Tibial nerve (tissue), 4 donors: ENCODE results near the gene SLC38A3. TPM values are rescaled to one million over a fixed set of nuclear protein-coding genes. Genes with fewer than 3 reads are reported as not detected.
A peak's percentile ranks its signal among the peaks of the same experiment; 100 is the strongest.

Experiments
- DNase-seq, 2 donors: peaks; one replicate each; pipeline ENCODE4 v3.0.0-alpha.2; 2019; ENCODE audit warnings: low spot score in 2 of 2
- H3K27ac ChIP-seq, 4 donors: fragments of 200-600 bp; sonication (generic) in 3 of 4; one replicate each; pipeline ENCODE4 v1.5.1; 2017 to 2019; ENCODE audit warnings: mild to moderate bottlenecking in 1 of 4
- H3K27me3 ChIP-seq, 2 donors: fragments of 200-600 bp; sonication (generic) in 1 of 2; one replicate each; pipeline versions ENCODE4 v1.5.1 to v1.6.0; 2017 to 2019
- H3K36me3 ChIP-seq, 3 donors: fragments of 200-600 bp; sonication (generic); one replicate each; pipeline ENCODE4 v1.5.1; 2018 to 2019
- H3K4me1 ChIP-seq, 4 donors: fragments of 200-600 bp; sonication (generic) in 3 of 4; one replicate each; pipeline ENCODE4 v1.5.1; 2017 to 2019
- H3K4me3 ChIP-seq, 4 donors: fragments of 200-600 bp; sonication (generic) in 3 of 4; one replicate each; pipeline ENCODE4 v1.5.1; 2017 to 2019; ENCODE audit warnings: mild to moderate bottlenecking in 1 of 4, moderate library complexity in 1 of 4
- H3K9me3 ChIP-seq, 4 donors: fragments of 200-600 bp; sonication (generic) in 3 of 4; one replicate each; pipeline ENCODE4 v1.5.1; 2017 to 2019
- EP300 ChIP-seq, 2 donors: sonication (generic); formaldehyde crosslinking; IDR thresholded peaks; one replicate each; pipeline ENCODE4 v1.6.1; 2017; ENCODE audit warnings: antibody characterized with exemption in 2 of 2, mild to moderate bottlenecking in 1 of 2
- POLR2A ChIP-seq, 2 donors: fragments of 450-650 bp; IDR thresholded peaks; one replicate each; pipeline ENCODE4 v1.6.1; 2017; ENCODE audit warnings: antibody characterized with exemption in 2 of 2, mild to moderate bottlenecking in 2 of 2, moderate library complexity in 2 of 2
- WGBS, 2 donors: methylation state at CpG; one replicate each; pipeline ENCODE4 v1.1.5; 2018; 5-methylcytosine and 5-hydroxymethylcytosine counted together
- total RNA-seq, 4 donors: library from RNA; depleted of rRNA; stranded (reverse); fragments of >200 nt; gene quantifications; one replicate each; pipeline ENCODE4 v1.1.0, GENCODE V29; 2016
- TF ChIP-seq, protein P1 (sequence below), 5 experiments: fragments of 200-600 bp in 3 of 5; fragments of 450-650 bp in 2 of 5; sonication (generic) in 3 of 5; IDR thresholded peaks; one replicate each; pipeline ENCODE4 v1.5.1; 2016 to 2019; ENCODE audit warnings: antibody characterized with exemption in 5 of 5, mild to moderate bottlenecking in 3 of 5, moderate library complexity in 2 of 5

Gene SLC38A3
- total RNA-seq, 4 donors from 2014 or later = 0.21 to 8.1 (median 1.5) TPM

DNA sequence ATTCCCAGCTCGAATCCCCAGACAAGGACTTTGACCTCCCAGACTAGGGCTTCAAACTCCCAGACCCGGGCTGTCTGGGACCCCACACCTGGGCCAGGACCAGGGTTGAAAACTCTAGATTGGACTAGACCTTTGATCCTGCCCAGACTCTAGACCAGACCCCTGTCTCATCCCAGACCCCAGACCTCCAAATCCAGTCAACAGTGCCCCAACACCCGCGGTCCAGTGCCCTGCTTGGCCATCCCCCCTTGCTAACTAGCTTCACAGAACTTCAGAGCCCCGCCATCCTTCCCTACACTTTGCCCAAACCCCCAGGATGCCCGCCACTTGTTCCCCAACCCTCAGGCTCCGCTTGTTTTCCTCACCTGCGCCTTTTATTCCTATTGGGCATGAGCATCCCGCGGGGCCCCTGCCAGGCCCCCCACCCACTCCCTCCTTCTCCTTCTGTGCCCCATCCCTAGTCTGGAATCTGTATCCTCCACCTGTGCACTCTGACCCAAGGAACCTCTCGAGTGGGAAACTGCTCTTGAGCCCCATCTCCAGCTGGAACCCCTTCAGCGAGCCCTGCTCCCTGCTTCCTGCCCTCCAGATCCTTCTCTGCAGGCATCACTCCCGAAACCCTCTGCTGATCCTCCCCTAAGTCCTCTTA lies 31.5 kb downstream of the SLC38A3 start:
- peak overlapping the region; percentile 75 to 96 (median 88) for H3K27ac ChIP-seq
- no peaks in the 10 kb centered on the region for H3K9me3 ChIP-seq
- H3K4me1 ChIP-seq = peaks cover 0 to 49% (median 45%) of the 10 kb centered on the region in 4 donors
- H3K4me3 ChIP-seq = peak overlapping the region; percentile 77 to 91 (median 80)
- no peaks in the 10 kb centered on the region for H3K27me3 ChIP-seq
- 0 to 1% methylated on average over 13 of the region's 13 CpGs for WGBS, 2 donors
- no peak for DNase-seq
- H3K36me3 ChIP-seq = peaks cover 0 to 10% (median 0%) of the 10 kb centered on the region in 3 donors
- TF ChIP-seq EP300 (IDR thresholded peaks at IDR 0.05) (no peak), POLR2A (IDR thresholded peaks at IDR 0.05) (no peak)
- TF ChIP-seq, protein P1, sequence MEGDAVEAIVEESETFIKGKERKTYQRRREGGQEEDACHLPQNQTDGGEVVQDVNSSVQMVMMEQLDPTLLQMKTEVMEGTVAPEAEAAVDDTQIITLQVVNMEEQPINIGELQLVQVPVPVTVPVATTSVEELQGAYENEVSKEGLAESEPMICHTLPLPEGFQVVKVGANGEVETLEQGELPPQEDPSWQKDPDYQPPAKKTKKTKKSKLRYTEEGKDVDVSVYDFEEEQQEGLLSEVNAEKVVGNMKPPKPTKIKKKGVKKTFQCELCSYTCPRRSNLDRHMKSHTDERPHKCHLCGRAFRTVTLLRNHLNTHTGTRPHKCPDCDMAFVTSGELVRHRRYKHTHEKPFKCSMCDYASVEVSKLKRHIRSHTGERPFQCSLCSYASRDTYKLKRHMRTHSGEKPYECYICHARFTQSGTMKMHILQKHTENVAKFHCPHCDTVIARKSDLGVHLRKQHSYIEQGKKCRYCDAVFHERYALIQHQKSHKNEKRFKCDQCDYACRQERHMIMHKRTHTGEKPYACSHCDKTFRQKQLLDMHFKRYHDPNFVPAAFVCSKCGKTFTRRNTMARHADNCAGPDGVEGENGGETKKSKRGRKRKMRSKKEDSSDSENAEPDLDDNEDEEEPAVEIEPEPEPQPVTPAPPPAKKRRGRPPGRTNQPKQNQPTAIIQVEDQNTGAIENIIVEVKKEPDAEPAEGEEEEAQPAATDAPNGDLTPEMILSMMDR (IDR thresholded peaks at IDR 0.05) = no peak

- TF ChIP-seq EP300 (IDR thresholded peaks at IDR 0.05) (no peak), POLR2A (IDR thresholded peaks at IDR 0.05) (no peak)
- TF ChIP-seq, protein P1 (IDR thresholded peaks at IDR 0.05) = no peak
- Histone ChIP-seq H3K4me3 (peak overlapping the region; percentile 77 to 91 (median 80)), H3K27me3 (no peaks in the 10 kb centered on the region), H3K4me1 (peaks cover 0 to 55% (median 51%) of the 10 kb centered on the region in 4 donors), H3K36me3 (peaks cover 0 to 10% (median 0%) of the 10 kb centered on the region in 3 donors), H3K9me3 (no peaks in the 10 kb centered on the region), H3K27ac (peak overlapping the region; percentile 75 to 96 (median 88))
- WGBS, 2 donors = 0 to 1% methylated on average over 7 of the region's 7 CpGs
- no peak for DNase-seq
Measured at GRCh38 chr3:50237133-50237651, 32.1 kb downstream of the SLC38A3 start.

DNA sequence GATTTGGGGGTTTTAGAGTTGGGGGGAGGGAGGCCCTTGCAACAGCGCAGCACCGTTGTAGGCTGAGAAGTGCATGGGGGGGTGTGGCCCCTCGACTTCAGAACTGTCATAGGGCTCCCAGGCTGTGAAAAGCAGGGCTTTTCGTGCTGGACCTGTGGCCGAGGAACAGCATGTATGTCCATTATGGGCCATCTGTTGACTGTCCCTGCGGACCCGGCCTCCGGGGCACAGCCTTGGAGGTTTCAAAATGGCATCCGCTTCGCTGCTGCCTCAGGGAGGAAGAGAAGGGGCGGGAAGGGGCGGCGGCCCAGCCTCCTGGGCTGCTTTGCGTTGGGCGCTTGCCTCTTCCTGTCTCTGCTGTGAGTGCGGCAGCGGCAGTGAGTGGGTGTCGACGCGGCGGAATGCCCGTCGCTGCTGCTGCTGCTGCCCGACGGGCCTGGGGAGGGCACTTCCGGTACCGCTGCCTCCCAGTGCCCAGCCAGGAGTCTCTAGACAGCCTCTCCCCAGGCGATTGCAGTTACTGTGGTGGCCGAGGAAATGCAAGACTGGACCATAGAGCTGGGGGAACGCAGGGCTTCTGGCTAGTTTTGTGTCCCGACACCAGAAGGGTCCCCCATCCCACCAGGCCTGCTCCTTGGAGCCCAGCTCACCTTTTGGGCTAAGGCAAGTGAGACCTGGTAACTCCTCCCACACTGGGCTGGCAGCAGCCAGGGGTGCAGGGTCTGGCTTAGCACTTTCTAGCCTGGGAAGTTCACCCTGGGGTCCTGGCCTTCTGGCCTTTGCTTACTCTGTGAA lies 32.9 kb downstream of the SLC38A3 start:
- TF ChIP-seq, protein P1 (IDR thresholded peaks at IDR 0.05) = no peak
- TF ChIP-seq EP300 (IDR thresholded peaks at IDR 0.05) (peak in 1 of 2 donors; percentile 82), POLR2A (IDR thresholded peaks at IDR 0.05) (peak; percentile 37 to 53)
- Histone ChIP-seq H3K9me3 (no peaks in the 10 kb centered on the region), H3K4me3 (peak overlapping the region; percentile 77 to 91 (median 80)), H3K4me1 (peaks cover 0 to 62% (median 58%) of the 10 kb centered on the region in 4 donors), H3K27ac (peak overlapping the region; percentile 75 to 96 (median 88)), H3K27me3 (no peaks in the 10 kb centered on the region), H3K36me3 (peaks cover 0 to 10% (median 0%) of the 10 kb centered on the region in 3 donors)
- 0 to 1% methylated on average over 20 to 24 of the region's 31 CpGs for WGBS, 2 donors
- DNase-seq = peak; percentile 65 to 66

- Histone ChIP-seq H3K27me3 (no peaks in the 10 kb centered on the region), H3K27ac (peak overlapping the region; percentile 75 to 96 (median 88)), H3K4me3 (peak overlapping the region; percentile 77 to 91 (median 80)), H3K9me3 (no peaks in the 10 kb centered on the region), H3K4me1 (peaks cover 0 to 69% (median 64%) of the 10 kb centered on the region in 4 donors), H3K36me3 (peaks cover 0 to 10% (median 0%) of the 10 kb centered on the region in 3 donors)
- TF ChIP-seq EP300 (IDR thresholded peaks at IDR 0.05) (peak in 1 of 2 donors; percentile 56), POLR2A (IDR thresholded peaks at IDR 0.05) (peak in 1 of 2 donors; percentile 26)
- TF ChIP-seq, protein P1 (IDR thresholded peaks at IDR 0.05) = no peak
- peak; percentile 72 to 74 for DNase-seq
- WGBS, 2 donors = 5 to 20% methylated on average over 7 of the region's 7 CpGs
Measured at GRCh38 chr3:50238549-50239026, 33.5 kb downstream of the SLC38A3 start.
